Measurements from ENCODE around the gene WNK4.
A peak's percentile ranks its signal among the peaks of the same experiment; 100 is the strongest.

Gene WNK4

DNA sequence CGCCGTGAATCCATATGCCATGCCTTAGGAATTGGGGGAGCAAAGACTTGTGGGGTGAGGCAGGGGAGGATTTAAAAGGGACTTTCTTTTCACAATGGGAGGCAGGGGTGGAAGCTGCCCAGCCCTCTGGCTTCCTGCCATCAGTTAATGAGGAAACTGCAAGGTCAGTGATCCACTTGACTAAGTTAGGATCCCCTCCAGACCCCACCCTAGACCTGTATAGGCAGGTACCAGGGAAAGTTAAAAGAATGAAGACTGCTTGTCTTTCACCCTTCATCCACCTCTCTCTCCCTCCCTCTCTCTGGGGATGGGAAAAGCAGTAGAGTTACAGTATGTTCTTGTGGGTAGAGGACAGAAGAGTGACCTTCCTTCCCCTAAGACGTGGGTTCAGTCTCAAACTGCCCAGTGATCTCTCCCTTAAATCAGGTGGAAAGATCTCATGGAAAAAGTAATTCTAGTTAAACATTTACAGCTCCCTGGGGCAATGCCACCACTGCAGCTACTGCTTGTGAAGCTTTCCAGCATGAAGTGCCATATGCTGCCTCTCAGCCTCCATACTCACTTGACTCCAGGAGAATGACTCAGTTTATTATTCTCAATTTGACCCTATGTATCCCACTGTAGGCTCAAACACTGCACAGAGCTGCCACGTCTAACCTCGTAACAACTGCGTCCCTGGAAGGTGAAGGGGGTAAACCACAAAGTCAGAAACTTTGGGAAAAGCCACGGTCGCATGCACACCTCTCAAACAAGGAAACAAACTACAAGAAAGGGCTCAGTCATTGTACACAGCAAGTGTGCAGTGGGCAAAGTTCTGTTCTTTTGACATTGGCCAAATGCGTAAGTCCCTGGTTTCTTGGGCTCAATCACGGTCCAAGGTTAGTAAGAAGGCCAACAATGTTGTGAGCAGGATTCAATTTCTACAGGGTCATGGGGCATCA lies 16.9 kb downstream of the WNK4 start:
- DNase-seq (ENCODE audit: low spot score), result no peak

- DNase-seq (ENCODE audit: low spot score), result no peak
These were observed 17.6 kb downstream of the WNK4 start for GRCh38 chr17:42798011-42798382.

DNA sequence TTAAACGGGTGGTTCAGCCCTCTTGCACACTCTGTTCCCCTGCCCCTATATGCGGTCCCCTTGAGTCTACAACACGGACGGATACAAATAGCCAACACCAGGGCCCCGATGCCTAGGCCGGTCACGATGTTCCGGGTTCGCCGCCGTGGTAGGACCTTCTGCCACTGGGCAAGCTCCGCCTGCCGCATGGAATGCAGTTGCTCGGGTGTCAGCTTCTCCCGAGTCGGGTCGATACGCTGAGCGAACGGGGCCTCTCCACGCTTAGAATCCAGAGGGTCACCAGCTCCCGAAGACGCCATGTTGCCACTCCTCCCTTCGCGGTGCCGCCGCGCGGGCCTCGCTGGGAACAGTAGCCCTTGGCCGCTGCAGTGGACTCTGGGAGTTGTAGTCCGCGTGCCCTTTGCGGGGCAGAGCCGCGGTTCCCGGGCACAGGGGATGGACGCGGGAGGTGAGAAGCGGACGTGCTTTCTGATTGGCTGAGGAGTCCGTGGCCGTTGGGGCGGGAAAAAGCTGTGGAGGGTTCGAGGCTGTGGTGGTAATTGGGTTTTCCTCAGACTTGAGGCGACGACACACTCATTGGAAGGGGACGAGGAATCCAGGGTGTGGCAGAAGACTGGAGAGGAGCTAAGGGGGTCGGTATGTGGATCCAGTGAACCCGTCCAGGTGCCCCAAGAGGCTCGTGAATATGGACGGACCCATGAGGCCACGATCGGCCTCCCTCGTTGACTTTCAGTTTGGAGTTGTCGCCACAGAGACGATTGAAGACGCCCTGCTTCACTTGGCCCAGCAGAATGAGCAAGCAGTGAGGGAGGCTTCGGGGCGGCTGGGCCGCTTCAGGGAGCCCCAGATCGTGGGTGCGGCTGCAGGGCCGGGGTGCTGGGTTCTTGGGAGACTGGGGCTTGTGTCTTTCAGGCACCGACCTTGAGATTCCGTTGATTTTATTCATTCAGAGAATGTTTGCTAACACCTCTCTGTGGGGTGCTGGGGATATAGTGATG lies 18.3 kb downstream of the WNK4 start, which contains the start of the genes CNTD1 and COA3:
Gene CNTD1, plus strand, starts transcription at position 479 of the 998 bp plus-strand sequence. Its CDS starts 207 bp downstream, at position 686.
Gene COA3, minus strand, starts transcription at position 322 of the 998 bp plus-strand sequence. Its CDS starts 23 bp downstream, at position 299.
- peak; percentile 80 for DNase-seq (ENCODE audit: low spot score)

DNA sequence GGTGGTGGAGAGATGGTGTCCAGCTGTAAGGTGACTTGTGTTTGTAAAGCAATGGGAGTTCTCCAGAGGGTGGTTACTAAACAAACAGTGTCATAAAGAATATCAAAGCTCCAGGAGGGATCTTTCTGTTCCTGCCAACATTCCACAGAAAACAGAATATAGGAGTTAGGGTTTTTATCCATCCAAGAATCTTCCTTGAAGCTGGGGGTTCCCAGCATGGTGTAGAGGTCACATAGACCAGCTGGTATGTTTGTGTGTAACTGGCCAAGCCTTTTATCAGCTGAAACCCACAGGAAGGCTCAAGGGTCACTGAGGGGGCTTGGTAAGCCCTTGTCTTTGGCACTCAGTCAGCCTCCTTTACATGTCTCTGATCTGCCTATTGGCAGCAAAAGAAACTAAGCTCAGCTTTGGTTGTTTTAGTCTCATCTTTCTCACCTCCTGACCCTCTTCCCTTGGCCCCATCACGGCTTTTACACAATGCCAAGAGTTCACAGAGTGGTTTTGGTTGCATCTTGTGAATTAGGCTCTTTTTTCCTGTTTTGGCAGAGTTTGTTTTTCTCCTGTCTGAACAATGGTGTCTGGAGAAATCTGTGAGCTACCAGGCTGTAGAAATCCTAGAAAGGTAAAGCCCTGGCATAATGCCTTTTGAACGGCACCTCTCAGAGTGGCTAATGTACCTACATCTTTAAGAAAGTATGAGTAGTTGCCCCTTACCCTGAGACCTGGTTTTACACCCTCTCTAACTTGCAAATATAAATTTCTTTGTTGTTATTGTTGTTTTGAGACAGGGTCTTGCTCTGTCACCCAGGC lies 22.9 kb downstream of the WNK4 start:
- no peak for DNase-seq (ENCODE audit: low spot score)

- no peak for DNase-seq (ENCODE audit: low spot score)
These were observed 24.5 kb downstream of the WNK4 start for GRCh38 chr17:42804918-42805367.

DNA sequence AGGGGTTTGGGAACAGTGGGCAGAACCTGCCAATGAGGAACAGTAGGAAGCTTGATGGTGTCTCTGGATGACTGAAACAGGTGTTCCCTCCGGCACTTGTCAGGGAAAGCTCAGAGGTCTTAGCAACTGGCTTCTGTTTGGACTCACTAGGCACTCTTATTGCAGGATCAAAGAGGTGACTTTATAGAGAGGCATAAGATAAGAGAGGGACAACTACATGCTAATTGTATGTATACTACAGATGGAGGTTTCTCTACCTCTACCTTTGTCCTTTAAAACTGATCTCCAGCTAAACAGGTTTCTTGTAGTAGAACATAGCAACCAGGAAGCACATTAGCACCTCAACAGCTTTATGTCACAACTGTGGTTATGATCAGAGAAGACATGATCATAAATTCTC lies 25.8 kb downstream of the WNK4 start:
- DNase-seq (ENCODE audit: low spot score), result no peak

GRCh38 chr17:42809250-42809649 lies 28.8 kb downstream of the WNK4 start:
- no peak for DNase-seq (ENCODE audit: low spot score)

GRCh38 chr17:42814633-42815399 lies 34.4 kb downstream of the WNK4 start:
- DNase-seq (ENCODE audit: low spot score), result no peak

- no peak for DNase-seq (ENCODE audit: low spot score)
These were observed 37.5 kb downstream of the WNK4 start for GRCh38 chr17:42817866-42818265.

DNA sequence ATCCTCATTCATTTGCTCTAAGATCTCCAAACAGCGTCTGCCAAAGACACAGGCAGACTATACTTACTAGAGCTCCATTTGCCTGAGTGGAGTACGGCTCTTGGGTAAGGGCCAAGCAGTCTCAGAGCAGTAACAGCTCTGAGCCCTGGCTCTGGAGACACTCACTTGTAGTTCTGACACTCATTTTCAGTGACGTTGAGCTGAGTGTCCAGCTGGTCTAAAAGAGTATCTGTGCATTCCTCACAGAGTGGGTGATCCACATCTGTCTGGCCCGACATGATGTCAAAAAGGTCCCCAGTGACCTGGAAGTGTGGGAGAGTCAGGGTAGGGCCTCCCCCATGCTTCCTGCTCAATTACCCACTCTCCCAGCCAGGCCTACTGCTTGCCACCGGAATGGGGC lies 38.0 kb downstream of the WNK4 start:
- no peak for DNase-seq (ENCODE audit: low spot score)

GRCh38 chr17:42819939-42820535 lies 39.6 kb downstream of the WNK4 start:
- peak; percentile 64 for DNase-seq (ENCODE audit: low spot score)

GRCh38 chr17:42821176-42821575 lies 40.8 kb downstream of the WNK4 start:
- no peak for DNase-seq (ENCODE audit: low spot score)

- DNase-seq (ENCODE audit: low spot score), result no peak
These were observed 47.1 kb downstream of the WNK4 start for GRCh38 chr17:42827472-42827871.

- DNase-seq (ENCODE audit: low spot score), result no peak
These were observed 50.6 kb downstream of the WNK4 start for GRCh38 chr17:42830971-42831370.

GRCh38 chr17:42832213-42832933 lies 52.0 kb downstream of the WNK4 start:
- DNase-seq (ENCODE audit: low spot score), result no peak

GRCh38 chr17:42832934-42833766 lies 52.7 kb downstream of the WNK4 start, which contains the start of gene PSME3:
TSS of gene PSME3 (plus strand) at chr17:42833397. CDS start at chr17:42833632, 235 bp downstream.
- DNase-seq (ENCODE audit: low spot score), result peak; percentile 86

- no peak for DNase-seq (ENCODE audit: low spot score)
These were observed 53.5 kb downstream of the WNK4 start for GRCh38 chr17:42833767-42834422.

GRCh38 chr17:42835732-42836131 lies 55.3 kb downstream of the WNK4 start:
- no peak for DNase-seq (ENCODE audit: low spot score)

Measured in SW480 (cell line).